Fibroblast of mammary gland (primary cell): ENCODE data around the gene CERK.
A peak's percentile ranks its signal among the peaks of the same experiment; 100 is the strongest.
"Not testable (repeated sequence)": the region's sequence is repeated elsewhere in the genome, so short reads cannot be mapped to it uniquely, and the experiment has no call there.

Experiments
- DNase-seq: peaks from one replicate; pipeline ENCODE4 v3.0.0-alpha.2; 2010; ENCODE audit warnings: low read depth
- H3K4me3 ChIP-seq: 2 replicates; pipeline ENCODE4 v1.5.1; 2011; ENCODE audit warnings: low read depth, mild to moderate bottlenecking, low read length, moderate library complexity; ENCODE audit not compliant: control insufficient read depth
- TF ChIP-seq, protein P1 (sequence below): conservative IDR thresholded peaks from 2 replicates; pipeline ENCODE4 v1.5.1; 2011; ENCODE audit warnings: low read depth, low read length, inconsistent platforms; ENCODE audit not compliant: control insufficient read depth, insufficient read depth

CERK gene

DNA sequence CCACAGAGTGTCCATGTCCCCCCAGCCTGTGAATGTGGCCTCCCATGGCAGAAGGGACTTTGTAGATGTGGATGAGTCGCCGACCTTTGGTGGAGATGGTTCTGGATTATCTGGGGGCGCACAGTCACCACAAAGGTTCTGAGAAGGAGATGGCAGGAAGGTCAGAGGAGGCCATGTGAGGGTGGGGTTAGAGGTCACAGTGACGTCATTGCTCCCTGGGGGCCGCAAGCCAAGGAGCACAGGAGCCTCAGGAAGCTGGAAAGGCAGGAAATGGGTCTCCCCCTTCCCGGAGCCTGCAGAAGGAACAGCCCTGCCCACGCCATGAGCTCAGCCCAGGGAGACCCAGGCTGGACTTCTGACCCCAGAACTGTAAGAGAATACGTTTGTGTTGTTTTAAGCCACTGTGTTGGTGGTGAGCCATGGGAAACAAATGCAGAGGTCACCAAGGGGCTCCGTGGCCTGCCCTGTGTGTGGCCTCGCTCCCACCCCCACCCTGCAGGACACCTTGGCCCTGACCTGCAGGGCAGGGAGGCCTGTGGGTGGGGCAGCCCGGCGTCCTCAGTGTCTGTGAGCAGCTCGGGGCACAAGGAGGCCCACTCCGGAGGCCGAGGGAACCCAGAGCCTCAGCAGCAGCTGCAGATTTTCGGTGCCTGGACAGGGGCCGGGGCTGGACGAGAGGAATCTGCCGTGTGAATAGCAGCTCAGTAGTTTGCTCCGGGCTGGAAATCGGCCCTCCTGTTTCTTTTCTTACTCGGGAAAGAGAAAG lies 85.8 kb downstream of the CERK start:
- H3K4me3 ChIP-seq: no peak overlapping the region
- TF ChIP-seq, protein P1, sequence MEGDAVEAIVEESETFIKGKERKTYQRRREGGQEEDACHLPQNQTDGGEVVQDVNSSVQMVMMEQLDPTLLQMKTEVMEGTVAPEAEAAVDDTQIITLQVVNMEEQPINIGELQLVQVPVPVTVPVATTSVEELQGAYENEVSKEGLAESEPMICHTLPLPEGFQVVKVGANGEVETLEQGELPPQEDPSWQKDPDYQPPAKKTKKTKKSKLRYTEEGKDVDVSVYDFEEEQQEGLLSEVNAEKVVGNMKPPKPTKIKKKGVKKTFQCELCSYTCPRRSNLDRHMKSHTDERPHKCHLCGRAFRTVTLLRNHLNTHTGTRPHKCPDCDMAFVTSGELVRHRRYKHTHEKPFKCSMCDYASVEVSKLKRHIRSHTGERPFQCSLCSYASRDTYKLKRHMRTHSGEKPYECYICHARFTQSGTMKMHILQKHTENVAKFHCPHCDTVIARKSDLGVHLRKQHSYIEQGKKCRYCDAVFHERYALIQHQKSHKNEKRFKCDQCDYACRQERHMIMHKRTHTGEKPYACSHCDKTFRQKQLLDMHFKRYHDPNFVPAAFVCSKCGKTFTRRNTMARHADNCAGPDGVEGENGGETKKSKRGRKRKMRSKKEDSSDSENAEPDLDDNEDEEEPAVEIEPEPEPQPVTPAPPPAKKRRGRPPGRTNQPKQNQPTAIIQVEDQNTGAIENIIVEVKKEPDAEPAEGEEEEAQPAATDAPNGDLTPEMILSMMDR: no peak
- DNase-seq: peak; percentile 78

DNA sequence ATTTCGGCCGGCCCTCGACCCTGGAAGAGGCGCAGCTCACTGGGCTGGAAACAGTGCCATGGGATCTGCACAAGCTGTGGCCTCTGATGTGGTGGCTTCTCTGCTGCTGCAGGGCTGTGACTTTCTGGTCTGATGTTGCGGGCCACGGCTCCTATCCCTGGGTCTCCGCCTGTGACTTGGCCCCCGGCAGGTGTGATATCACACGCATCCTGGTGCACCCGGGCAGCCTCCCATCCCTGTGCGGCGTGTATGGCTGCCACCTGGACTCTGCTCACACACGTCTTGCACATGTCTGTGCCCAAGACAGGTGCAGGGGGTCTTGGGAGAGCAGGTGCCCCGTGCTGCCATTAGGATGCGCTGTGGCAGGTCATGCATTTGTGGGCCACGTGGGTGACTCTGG lies 86.7 kb downstream of the CERK start:
- TF ChIP-seq, protein P1: no peak
- DNase-seq: no peak
- H3K4me3 ChIP-seq: no peak overlapping the region

DNA sequence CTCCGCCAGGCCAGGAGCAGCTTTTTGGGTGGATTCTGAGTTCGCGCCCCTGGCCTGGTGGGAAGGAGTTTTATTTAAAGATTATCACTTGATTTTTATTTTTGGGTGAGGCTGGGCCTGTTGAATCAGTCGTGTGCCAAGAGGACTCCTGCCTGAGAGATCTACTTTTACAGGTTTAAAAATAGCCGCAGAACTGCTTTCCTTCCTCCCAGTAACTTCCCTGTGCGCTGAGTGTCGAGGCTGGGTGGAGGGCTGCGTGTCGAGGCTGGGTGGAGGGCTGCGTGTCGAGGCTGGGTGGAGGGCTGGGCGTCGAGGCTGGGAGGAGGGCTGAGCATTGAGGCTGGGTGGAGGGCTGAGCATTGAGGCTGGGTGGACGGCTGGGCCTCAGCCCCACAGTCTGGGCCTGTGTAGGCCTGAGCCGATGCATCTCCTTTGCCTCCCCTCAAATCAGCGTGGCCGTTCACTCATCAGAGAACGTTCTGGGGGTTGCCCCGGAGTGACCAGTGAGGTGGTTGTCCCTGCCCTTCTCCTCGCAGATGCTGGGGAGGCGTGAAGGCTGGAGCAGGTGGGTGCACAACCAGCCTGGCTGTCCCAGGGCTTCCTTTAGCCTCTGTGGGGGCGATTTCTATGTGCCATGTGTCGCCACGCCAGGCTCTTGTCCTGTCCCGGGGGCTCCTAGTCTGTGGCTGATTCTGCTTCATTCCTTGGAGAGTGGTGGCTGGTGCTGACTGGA lies 87.8 kb downstream of the CERK start:
- no peak for DNase-seq
- no peak overlapping the region for H3K4me3 ChIP-seq
- TF ChIP-seq, protein P1: no peak

DNA sequence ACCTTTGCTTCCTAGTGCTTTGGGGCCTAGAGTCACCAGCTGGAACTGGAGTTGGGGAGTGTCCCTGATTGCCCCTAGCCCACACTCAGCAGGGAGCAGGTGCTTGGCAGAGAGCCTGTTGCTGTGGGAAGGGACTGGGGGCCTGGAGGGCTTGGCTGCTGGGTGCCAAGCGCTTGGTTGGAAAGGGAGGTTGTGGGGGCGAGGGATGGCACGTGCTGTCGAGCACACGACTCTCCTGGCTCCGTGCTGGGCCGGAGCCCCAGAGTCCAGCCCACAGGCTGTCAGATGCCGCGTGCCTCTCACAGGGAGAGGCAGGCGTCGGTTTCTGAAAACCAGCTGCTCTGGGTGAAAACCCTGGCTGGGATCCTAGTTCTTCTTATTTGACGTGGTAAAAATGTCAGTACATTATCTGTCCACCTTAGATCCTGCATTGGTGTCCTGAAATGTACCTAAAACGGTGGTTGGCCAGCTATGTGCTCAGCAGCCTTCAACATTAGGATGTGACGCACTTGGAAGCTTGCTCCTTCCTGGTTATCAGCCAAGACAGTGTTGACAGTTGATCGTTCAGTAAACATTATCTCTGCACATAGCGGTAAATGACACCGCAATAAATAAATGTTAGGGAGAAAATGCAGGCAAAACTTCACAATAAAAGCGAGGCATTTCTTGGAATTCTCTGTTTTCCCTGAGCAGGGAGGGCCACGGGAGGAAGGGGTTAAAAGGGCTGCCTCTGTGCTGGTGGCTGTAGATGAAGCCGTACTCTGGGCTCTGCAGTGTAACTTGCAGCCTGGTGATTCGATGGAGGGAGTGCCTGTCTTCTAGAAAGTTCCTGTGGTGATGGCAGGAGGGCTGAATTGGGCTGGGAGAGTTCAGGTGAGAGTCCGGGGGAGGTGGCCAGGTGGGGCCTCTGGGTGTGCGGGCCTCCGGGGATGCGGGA lies 88.6 kb downstream of the CERK start:
- TF ChIP-seq, protein P1: no peak
- no peak overlapping the region for H3K4me3 ChIP-seq
- peak; percentile 69 for DNase-seq

DNA sequence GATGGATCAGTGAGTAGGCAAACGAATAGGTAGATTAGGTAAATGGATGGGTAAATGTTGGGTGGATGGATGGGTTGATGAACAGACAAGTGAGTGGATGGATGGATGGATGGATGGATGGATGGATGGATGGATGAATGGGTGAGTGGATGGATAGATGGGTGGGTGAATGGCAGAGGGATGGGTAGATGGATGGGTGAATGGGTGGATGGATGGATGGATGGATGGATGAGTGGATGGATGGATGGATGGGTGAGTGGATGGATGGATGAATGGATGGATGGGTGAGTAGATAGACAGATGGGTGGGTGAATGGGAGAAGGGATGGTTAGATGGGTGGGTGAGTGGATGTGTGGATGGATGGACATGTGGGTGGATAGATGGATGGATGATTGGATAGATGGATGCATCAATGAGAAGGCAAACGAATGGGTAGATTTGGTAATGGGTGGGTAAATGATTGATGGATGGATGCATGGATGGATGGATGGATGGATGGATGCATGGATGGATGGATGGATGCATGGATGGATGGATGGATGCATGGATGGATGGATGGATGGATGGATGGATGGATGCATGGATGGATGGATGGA lies 89.7 kb downstream of the CERK start:
- not testable (repeated sequence) for H3K4me3 ChIP-seq, DNase-seq

DNA sequence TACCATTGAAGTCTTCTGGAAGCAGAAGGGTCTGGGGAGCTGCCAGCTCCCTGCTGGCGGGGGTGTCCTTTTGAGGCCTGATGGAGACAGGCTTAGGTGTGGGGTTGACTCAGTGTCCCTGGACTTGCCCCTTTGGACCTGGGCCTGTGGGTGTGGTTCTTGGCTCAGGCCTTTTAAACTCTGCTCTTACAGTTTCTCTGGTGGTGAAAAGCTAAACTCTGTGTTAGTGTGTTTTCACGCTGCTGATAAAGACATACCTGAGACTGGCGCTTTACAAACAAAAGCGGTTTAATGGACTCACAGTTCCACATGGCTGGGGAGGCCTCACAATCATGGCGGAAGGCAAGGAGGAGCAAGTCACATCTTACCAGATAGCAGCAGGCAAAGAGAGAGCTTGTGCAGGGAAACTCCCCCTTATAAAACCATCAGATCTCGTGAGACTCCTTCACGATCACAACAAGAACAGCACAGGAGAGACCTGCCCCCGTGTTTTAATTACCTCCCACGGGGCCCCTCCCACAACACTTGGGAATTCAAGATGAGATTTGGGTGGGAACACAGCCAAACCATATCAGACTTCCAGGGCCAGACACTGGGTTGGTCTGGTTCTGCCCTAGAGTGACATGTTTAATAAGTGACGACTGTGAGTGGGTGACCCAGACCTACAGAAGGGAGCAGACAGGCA lies 91.4 kb downstream of the CERK start:
- no peak overlapping the region for H3K4me3 ChIP-seq
- no peak for DNase-seq
- TF ChIP-seq, protein P1: no peak

DNA sequence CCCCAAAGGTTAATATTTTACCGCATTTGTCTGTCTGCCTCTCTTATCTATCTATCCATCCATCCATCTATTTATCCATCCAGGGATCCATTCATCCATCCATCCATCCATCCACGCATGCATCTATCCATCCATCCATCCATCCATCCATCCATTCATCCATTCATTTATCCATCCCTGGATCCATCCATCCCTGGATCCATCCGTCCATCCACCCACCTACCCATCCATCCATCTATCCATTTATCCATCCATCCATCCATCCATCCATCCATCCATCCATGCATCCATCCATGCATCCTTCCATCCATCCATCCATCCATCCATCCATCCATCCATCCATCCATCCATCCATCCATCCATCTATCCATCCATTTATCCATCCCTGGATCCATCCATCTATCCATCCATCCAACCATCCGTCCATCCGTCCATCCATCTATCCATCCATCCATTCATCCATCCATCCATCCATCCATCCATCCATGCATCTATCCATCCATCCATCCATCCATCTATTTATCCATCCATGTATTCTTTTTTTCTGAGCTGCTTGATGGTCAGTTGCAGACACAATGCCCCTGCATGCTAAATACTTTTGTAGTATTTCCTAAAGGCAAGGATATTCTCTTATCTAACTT lies 95.1 kb downstream of the CERK start:
- not testable (repeated sequence) for DNase-seq, H3K4me3 ChIP-seq
